Measurements from ENCODE around the gene CCDC172.

DNA sequence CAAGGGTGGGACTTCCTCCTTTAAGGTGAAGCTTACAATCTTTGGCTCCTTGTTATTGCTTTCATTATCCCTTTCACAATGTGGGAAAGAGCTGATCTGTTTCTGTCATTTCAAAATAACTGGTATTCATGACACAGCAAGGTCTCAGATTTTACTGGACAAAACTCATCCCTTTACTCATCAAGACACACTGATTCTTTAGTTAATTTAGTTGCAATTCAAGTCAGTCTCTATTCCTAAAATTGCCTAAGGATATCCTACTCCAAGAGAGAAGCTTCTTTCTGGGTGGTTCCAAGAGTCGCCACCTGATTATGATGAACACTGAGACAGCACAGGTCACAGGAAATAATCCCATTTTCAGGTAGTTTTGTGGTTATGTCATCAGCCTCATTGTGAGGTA, 97.6 kb downstream of the CCDC172 start:
- TF ChIP-seq ZNF555 (tag by site-specific recombination; conservative IDR thresholded peaks at IDR 0.05) (no peak), ZNF639 (tag by site-specific recombination; IDR thresholded peaks at IDR 0.05) (no peak), YY1 (tag by site-specific recombination; IDR thresholded peaks at IDR 0.05) (no peak), ZNF274 (IDR thresholded peaks at IDR 0.05; ENCODE audit: low read length) (no peak), ZNF274 (tag by site-specific recombination; IDR thresholded peaks at IDR 0.05; ENCODE audit: borderline replicate concordance) (no peak), TSHZ1 (tag by site-specific recombination; IDR thresholded peaks at IDR 0.05; ENCODE audit: borderline replicate concordance) (no peak), ZNF785 (tag by site-specific recombination; IDR thresholded peaks at IDR 0.05) (no peak), REST (tag by site-specific recombination; IDR thresholded peaks at IDR 0.05) (no peak), FEZF1 (tag by site-specific recombination; IDR thresholded peaks at IDR 0.05) (no peak), ZEB2 (tag by site-specific recombination; IDR thresholded peaks at IDR 0.05) (no peak), ZSCAN23 (tag by site-specific recombination; IDR thresholded peaks at IDR 0.05) (no peak), GLI2 (tag by site-specific recombination; IDR thresholded peaks at IDR 0.05; ENCODE audit: borderline replicate concordance, low read depth) (no peak), ZNF24 (tag by site-specific recombination; IDR thresholded peaks at IDR 0.05) (no peak)
- TF ChIP-seq, protein P1, sequence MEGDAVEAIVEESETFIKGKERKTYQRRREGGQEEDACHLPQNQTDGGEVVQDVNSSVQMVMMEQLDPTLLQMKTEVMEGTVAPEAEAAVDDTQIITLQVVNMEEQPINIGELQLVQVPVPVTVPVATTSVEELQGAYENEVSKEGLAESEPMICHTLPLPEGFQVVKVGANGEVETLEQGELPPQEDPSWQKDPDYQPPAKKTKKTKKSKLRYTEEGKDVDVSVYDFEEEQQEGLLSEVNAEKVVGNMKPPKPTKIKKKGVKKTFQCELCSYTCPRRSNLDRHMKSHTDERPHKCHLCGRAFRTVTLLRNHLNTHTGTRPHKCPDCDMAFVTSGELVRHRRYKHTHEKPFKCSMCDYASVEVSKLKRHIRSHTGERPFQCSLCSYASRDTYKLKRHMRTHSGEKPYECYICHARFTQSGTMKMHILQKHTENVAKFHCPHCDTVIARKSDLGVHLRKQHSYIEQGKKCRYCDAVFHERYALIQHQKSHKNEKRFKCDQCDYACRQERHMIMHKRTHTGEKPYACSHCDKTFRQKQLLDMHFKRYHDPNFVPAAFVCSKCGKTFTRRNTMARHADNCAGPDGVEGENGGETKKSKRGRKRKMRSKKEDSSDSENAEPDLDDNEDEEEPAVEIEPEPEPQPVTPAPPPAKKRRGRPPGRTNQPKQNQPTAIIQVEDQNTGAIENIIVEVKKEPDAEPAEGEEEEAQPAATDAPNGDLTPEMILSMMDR (tag by site-specific recombination; IDR thresholded peaks at IDR 0.05), result no peak

Data from HEK293 (cell line).